HG02981 (cell line): ENCODE results near the gene WNT9A.
"Not testable (repeated sequence)": the region's sequence is repeated elsewhere in the genome, so short reads cannot be mapped to it uniquely, and the experiment has no call there.

Source experiments
- ATAC-seq: cut with Tn5 transposase; IDR thresholded peaks from one replicate; pipeline ENCODE4 v1.9.1; 2021; ENCODE audit warnings: mild to moderate bottlenecking, moderate library complexity; ENCODE audit not compliant: unreplicated experiment

WNT9A gene

GRCh38 chr1:227912866-227913265, 34.9 kb downstream of the WNT9A start:
- ATAC-seq, result no peak

- ATAC-seq, result no peak
These were observed 36.4 kb downstream of the WNT9A start for GRCh38 chr1:227911376-227911775.

GRCh38 chr1:227910511-227911153, 37.1 kb downstream of the WNT9A start:
- no peak for ATAC-seq

- ATAC-seq, result not testable (repeated sequence)
These were observed 37.8 kb downstream of the WNT9A start for GRCh38 chr1:227909923-227910328.

- ATAC-seq, result no peak
These were observed 38.5 kb downstream of the WNT9A start for GRCh38 chr1:227909188-227909587.

- no peak for ATAC-seq
These were observed 39.4 kb downstream of the WNT9A start for GRCh38 chr1:227908359-227908758.

- no peak for ATAC-seq
These were observed 40.2 kb downstream of the WNT9A start for GRCh38 chr1:227907439-227908015.

- no peak for ATAC-seq
These were observed 41.1 kb downstream of the WNT9A start for GRCh38 chr1:227906550-227907071.

GRCh38 chr1:227905573-227906487, 41.9 kb downstream of the WNT9A start:
- no peak for ATAC-seq

- ATAC-seq, result no peak
These were observed 43.0 kb downstream of the WNT9A start for GRCh38 chr1:227904541-227905335.

GRCh38 chr1:227903614-227904501, 43.9 kb downstream of the WNT9A start:
- ATAC-seq, result no peak

GRCh38 chr1:227903061-227903521, 44.6 kb downstream of the WNT9A start:
- ATAC-seq, result no peak

GRCh38 chr1:227902641-227902990, 45.1 kb downstream of the WNT9A start:
- no peak for ATAC-seq

- ATAC-seq, result no peak
These were observed 45.7 kb downstream of the WNT9A start for GRCh38 chr1:227901906-227902640.

GRCh38 chr1:227901239-227901905, 46.4 kb downstream of the WNT9A start:
- ATAC-seq, result no peak

GRCh38 chr1:227900571-227901051, 47.1 kb downstream of the WNT9A start:
- ATAC-seq, result no peak

- no peak for ATAC-seq
These were observed 47.8 kb downstream of the WNT9A start for GRCh38 chr1:227899820-227900449.
